COR-L47 (cell line): ENCODE data around the gene KCNH2.

Experiments
- DNase-seq: peaks from one replicate; lab custom pipeline; 2025; lab: John Stamatoyannopoulos, UW

Gene KCNH2

GRCh38 chr7:150958597-150958996 lies 19.5 kb downstream of the KCNH2 start:
- DNase-seq: no peak

GRCh38 chr7:150958062-150958552 lies 20.0 kb downstream of the KCNH2 start:
- no peak for DNase-seq

GRCh38 chr7:150957133-150958020 lies 20.7 kb downstream of the KCNH2 start:
- DNase-seq: no peak

- no peak for DNase-seq
Measured at GRCh38 chr7:150956395-150957132, 21.6 kb downstream of the KCNH2 start.

GRCh38 chr7:150955519-150956394 lies 22.4 kb downstream of the KCNH2 start:
- no peak for DNase-seq

GRCh38 chr7:150954986-150955518 lies 23.1 kb downstream of the KCNH2 start:
- no peak for DNase-seq

- no peak for DNase-seq
Measured at GRCh38 chr7:150954201-150954985, 23.7 kb downstream of the KCNH2 start.

GRCh38 chr7:150953061-150953997 lies 24.8 kb downstream of the KCNH2 start:
- DNase-seq: no peak

GRCh38 chr7:150952331-150953050 lies 25.6 kb downstream of the KCNH2 start:
- no peak for DNase-seq

GRCh38 chr7:150951521-150951920 lies 26.6 kb downstream of the KCNH2 start:
- DNase-seq: no peak

GRCh38 chr7:150951181-150951520 lies 27.0 kb downstream of the KCNH2 start:
- DNase-seq: no peak

- DNase-seq: no peak
Measured at GRCh38 chr7:150950496-150951180, 27.5 kb downstream of the KCNH2 start.

- DNase-seq: no peak
Measured at GRCh38 chr7:150949971-150950491, 28.1 kb downstream of the KCNH2 start.

- DNase-seq: no peak
Measured at GRCh38 chr7:150949564-150949963, 28.6 kb downstream of the KCNH2 start.

GRCh38 chr7:150948791-150949251 lies 29.3 kb downstream of the KCNH2 start:
- no peak for DNase-seq

GRCh38 chr7:150947761-150948651 lies 30.1 kb downstream of the KCNH2 start:
- no peak for DNase-seq

- no peak for DNase-seq
Measured at GRCh38 chr7:150947241-150947745, 30.8 kb downstream of the KCNH2 start.
